H1 (cell line): ENCODE measurements around the gene ODF4. TPM values are rescaled to one million over a fixed set of nuclear protein-coding genes. Genes with fewer than 3 reads are reported as not detected.

ENCODE experiments used
- CTCF ChIA-PET: fragments of 300-600 bp; sonication (Branson Sonifier 250); formaldehyde crosslinking; loops from one replicate; lab custom pipeline; 2021; ENCODE audit not compliant: partially characterized antibody; lab: Charles Lee
- POLR2A ChIA-PET: fragments of 300-600 bp; sonication (Branson Sonifier 250); formaldehyde crosslinking; loops from one replicate; lab custom pipeline; 2021; ENCODE audit warnings: inconsistent platforms; ENCODE audit not compliant: partially characterized antibody; lab: Charles Lee
- DNase-seq, 2 experiments: peaks; one replicate each; pipeline versions ENCODE4 v3.0.0 to v3.0.0-alpha.2; 2010 to 2022; ENCODE audit warnings: low spot score in 2 of 2, low read depth in 1 of 2, mixed read lengths in 1 of 2
- FAIRE-seq: peaks from 2 replicates; lab custom pipeline; 2011; peaks lifted over from hg19 to GRCh38; lab: Jason Lieb, UNC
- H2AFZ ChIP-seq: 2 replicates; pipeline ENCODE4 v1.8.1; 2012; ENCODE audit warnings: low read length, inconsistent platforms
- H2AK5ac ChIP-seq: 2 replicates; pipeline ENCODE4 v1.6.1; 2013; ENCODE audit warnings: low read depth, low read length
- H2BK120ac ChIP-seq: replicated peaks from 2 replicates; pipeline ENCODE3; 2013; ENCODE audit warnings: low read depth, low read length, inconsistent platforms
- H2BK12ac ChIP-seq: 2 replicates; pipeline ENCODE4 v1.6.1; 2013; ENCODE audit warnings: low read depth, low read length
- H2BK15ac ChIP-seq: 2 replicates; pipeline ENCODE4 v1.6.1; 2013; ENCODE audit warnings: low read length
- H2BK20ac ChIP-seq: 2 replicates; pipeline ENCODE4 v1.6.1; 2013; ENCODE audit warnings: low read length
- H2BK5ac ChIP-seq: 2 replicates; pipeline ENCODE4 v1.6.1; 2013; ENCODE audit warnings: low read depth, low read length
- H3K14ac ChIP-seq: 2 replicates; pipeline ENCODE4 v1.6.1; 2013; ENCODE audit warnings: inconsistent platforms; ENCODE audit not compliant: insufficient read length
- H3K18ac ChIP-seq: 2 replicates; pipeline ENCODE4 v1.6.1; 2013; ENCODE audit warnings: low read length; ENCODE audit errors: extremely low read depth
- H3K23ac ChIP-seq: 2 replicates; pipeline ENCODE4 v1.6.1; 2013; ENCODE audit warnings: inconsistent platforms; ENCODE audit not compliant: insufficient read length
- H3K23me2 ChIP-seq: 2 replicates; pipeline ENCODE4 v1.6.1; 2013; ENCODE audit warnings: low read depth, low read length
- H3K27ac ChIP-seq: 2 replicates; pipeline ENCODE4 v1.6.1; 2011; ENCODE audit warnings: low read depth, low read length, inconsistent platforms
- H3K27me3 ChIP-seq, 4 experiments: replicated peaks in 1 of 4; 1 replicate in 1 of 4; 2 replicates in 3 of 4; pipeline versions ENCODE4 v1.6.1 to v1.8.1; 2011 to 2013; ENCODE audit warnings: low read length in 3 of 4, mild to moderate bottlenecking in 3 of 4, inconsistent platforms in 2 of 4, mixed read lengths in 2 of 4, moderate library complexity in 1 of 4; ENCODE audit not compliant: control insufficient read depth in 3 of 4, insufficient read depth in 3 of 4; ENCODE audit errors: extremely low read depth in 1 of 4
- H3K36me3 ChIP-seq, 4 experiments: 2 replicates each; pipeline versions ENCODE4 v1.6.1 to v1.8.1; 2011 to 2013; ENCODE audit warnings: mild to moderate bottlenecking in 4 of 4, low read length in 3 of 4, moderate library complexity in 2 of 4, control low read depth in 1 of 4, inconsistent platforms in 1 of 4; ENCODE audit not compliant: insufficient read depth in 4 of 4, control insufficient read depth in 2 of 4
- H3K4ac ChIP-seq: replicated peaks from 2 replicates; pipeline ENCODE3; 2013; ENCODE audit warnings: low read length, low read depth, mixed read lengths, inconsistent platforms; ENCODE audit not compliant: insufficient read length
- H3K4me1 ChIP-seq, 4 experiments: replicated peaks in 1 of 4; 1 replicate in 1 of 4; 2 replicates in 3 of 4; pipeline versions ENCODE4 v1.6.1 to v1.8.1; 2011 to 2013; ENCODE audit warnings: low read length in 3 of 4, inconsistent platforms in 2 of 4, mixed read lengths in 1 of 4; ENCODE audit not compliant: insufficient read depth in 4 of 4, control insufficient read depth in 3 of 4
- H3K4me2 ChIP-seq, 2 experiments: 2 replicates each; pipeline versions ENCODE4 v1.6.1 to v1.8.1; 2011 to 2013; ENCODE audit warnings: low read depth in 2 of 2, low read length in 2 of 2, control low read depth in 1 of 2, inconsistent platforms in 1 of 2, mild to moderate bottlenecking in 1 of 2; ENCODE audit not compliant: insufficient read depth in 1 of 2
- H3K4me3 ChIP-seq, 4 experiments: fragments of 200-600, 300-600 bp in 1 of 4; sonication (generic), shearing (Covaris generic), sonication (Bioruptor Twin) in 1 of 4; 2 replicates each; pipeline versions ENCODE4 v1.5.1 to v1.8.1; 2011 to 2016; ENCODE audit warnings: low read length in 4 of 4, low read depth in 3 of 4, control low read depth in 2 of 4, inconsistent platforms in 2 of 4, mild to moderate bottlenecking in 2 of 4, mixed read lengths in 1 of 4, moderate library complexity in 1 of 4; ENCODE audit not compliant: insufficient read depth in 2 of 4; ENCODE audit errors: extremely low read depth in 1 of 4
- H3K56ac ChIP-seq: replicated peaks from 2 replicates; pipeline ENCODE3; 2013; ENCODE audit warnings: low read depth, mild to moderate bottlenecking, mixed read lengths, low read length, inconsistent platforms; ENCODE audit not compliant: insufficient read length
- H3K79me1 ChIP-seq: 2 replicates; pipeline ENCODE4 v1.6.1; 2013; ENCODE audit warnings: low read depth, low read length, control low read depth
- H3K79me2 ChIP-seq, 2 experiments: 2 replicates each; pipeline versions ENCODE4 v1.6.1 to v1.8.1; 2012 to 2013; ENCODE audit warnings: low read length in 2 of 2, mild to moderate bottlenecking in 2 of 2, inconsistent platforms in 1 of 2; ENCODE audit not compliant: insufficient read depth in 2 of 2, control insufficient read depth in 1 of 2
- H3K9ac ChIP-seq, 4 experiments: replicated peaks in 1 of 4; 1 replicate in 1 of 4; 2 replicates in 3 of 4; pipeline versions ENCODE4 v1.6.1 to v1.8.1; 2011 to 2013; ENCODE audit warnings: low read depth in 3 of 4, low read length in 3 of 4, control low read depth in 2 of 4, mild to moderate bottlenecking in 2 of 4, moderate library complexity in 2 of 4, inconsistent platforms in 1 of 4; ENCODE audit errors: extremely low read depth in 1 of 4
- H3K9me3 ChIP-seq, 2 experiments: 2 replicates each; pipeline versions ENCODE4 v1.6.1 to v1.8.1; 2012 to 2013; ENCODE audit warnings: mild to moderate bottlenecking in 2 of 2, moderate library complexity in 2 of 2, control low read depth in 1 of 2, inconsistent platforms in 1 of 2, low read depth in 1 of 2, low read length in 1 of 2, mixed read lengths in 1 of 2; ENCODE audit not compliant: insufficient read depth in 2 of 2
- H4K20me1 ChIP-seq, 2 experiments: replicated peaks in 1 of 2; 2 replicates each; pipeline versions ENCODE3 to v1.8.1; 2011 to 2013; ENCODE audit warnings: inconsistent platforms in 2 of 2, low read length in 2 of 2, mild to moderate bottlenecking in 1 of 2; ENCODE audit not compliant: insufficient read depth in 2 of 2, control insufficient read depth in 1 of 2
- H4K5ac ChIP-seq: 2 replicates; pipeline ENCODE4 v1.6.1; 2013; ENCODE audit warnings: low read length, low read depth, mixed read lengths, inconsistent platforms; ENCODE audit not compliant: insufficient read length
- H4K8ac ChIP-seq: 2 replicates; pipeline ENCODE4 v1.8.0; 2013; ENCODE audit warnings: mild to moderate bottlenecking, moderate library complexity, low read length, inconsistent platforms; ENCODE audit not compliant: insufficient read depth; ENCODE audit errors: extremely low read depth
- H4K91ac ChIP-seq: replicated peaks from 2 replicates; pipeline ENCODE3; 2013; ENCODE audit warnings: low read length, mixed read lengths, inconsistent platforms; ENCODE audit not compliant: insufficient read length
- CBX5 ChIP-seq: fragments of 300-800, 300-1000 bp; sonication (generic); IDR thresholded peaks from 2 replicates; pipeline ENCODE4 v1.7.1; 2016; ENCODE audit warnings: antibody characterized with exemption, low read length, low read depth
- CEBPB ChIP-seq: IDR thresholded peaks from 2 replicates; pipeline ENCODE4 v1.6.1; 2012; ENCODE audit warnings: low read depth, low read length
- EGR1 ChIP-seq: IDR thresholded peaks from 2 replicates; pipeline ENCODE4 v1.6.1; 2011; ENCODE audit warnings: low read depth, low read length, borderline replicate concordance
- KDM1A ChIP-seq: fragments of 200-600, 300-600 bp; sonication (generic); IDR thresholded peaks from 2 replicates; pipeline ENCODE4 v1.7.1; 2016; ENCODE audit warnings: mild to moderate bottlenecking, low read length, borderline replicate concordance
- KDM5A ChIP-seq: fragments of 200-600 bp; IDR thresholded peaks from 2 replicates; pipeline ENCODE4 v1.7.1; 2012; ENCODE audit warnings: mild to moderate bottlenecking, low read length, inconsistent platforms, mixed read lengths
- MAFK ChIP-seq: IDR thresholded peaks from 2 replicates; pipeline ENCODE4 v1.6.1; 2012; ENCODE audit warnings: low read depth, mild to moderate bottlenecking, improper control_type of control experiment, low read length
- RAD21 ChIP-seq, 2 experiments: IDR thresholded peaks in 1 of 2; conservative IDR thresholded peaks in 1 of 2; 2 replicates each; pipeline ENCODE4 v1.6.1; 2011; ENCODE audit warnings: low read depth in 2 of 2, low read length in 2 of 2, improper control_type of control experiment in 1 of 2, inconsistent platforms in 1 of 2, mild to moderate bottlenecking in 1 of 2, moderate library complexity in 1 of 2
- RBBP5 ChIP-seq: IDR thresholded peaks from 2 replicates; pipeline ENCODE4 v1.7.1; 2012; ENCODE audit warnings: low read depth, mild to moderate bottlenecking, inconsistent platforms, low read length, moderate library complexity, borderline replicate concordance
- RXRA ChIP-seq: IDR thresholded peaks from 2 replicates; pipeline ENCODE4 v1.6.1; 2011; ENCODE audit warnings: low read depth, mild to moderate bottlenecking, low read length, moderate library complexity; ENCODE audit not compliant: insufficient read depth
- SP4 ChIP-seq: IDR thresholded peaks from 2 replicates; pipeline ENCODE4 v1.6.1; 2012; ENCODE audit warnings: low read length, inconsistent platforms
- TAF1 ChIP-seq: IDR thresholded peaks from 2 replicates; pipeline ENCODE4 v1.6.1; 2011; ENCODE audit warnings: mild to moderate bottlenecking, low read depth, low read length
- WGBS, 2 experiments: shearing (Covaris generic) in 1 of 2; methylation state at CpG; one replicate each; pipeline versions ENCODE4 v1.1.6 to v1.1.7; 2013 to 2015; ENCODE audit warnings: low lambda C conversion rate in 2 of 2, mixed read lengths in 2 of 2, inconsistent platforms in 1 of 2, low coverage in 1 of 2, missing lambda C conversion rate in 1 of 2; ENCODE audit not compliant: insufficient replicate concordance in 2 of 2, insufficient coverage in 1 of 2, insufficient read length in 1 of 2; ENCODE audit errors: extremely low coverage in 1 of 2, missing lambda C conversion rate in 1 of 2; 5-methylcytosine and 5-hydroxymethylcytosine counted together
- polyA plus RNA-seq, 7 experiments: library from polyadenylated mRNA; depleted of rRNA in 3 of 7; stranded (reverse) in 5 of 7; unstranded in 2 of 7; fragments of >200 nt in 5 of 7; fragments of 200-250 nt in 2 of 7; gene quantifications; 1 replicate in 5 of 7; 2 replicates in 1 of 7; 4 replicates in 1 of 7; pipeline versions ENCODE4 v1.2.1 to v1.2.3, GENCODE V29; 2011 to 2013; ENCODE audit warnings: missing spikeins in 2 of 7, mixed read lengths in 2 of 7
- total RNA-seq: library from RNA; stranded (reverse); fragmentation: NEBNext Ultra II Directional; extraction: Animal tissue kit (Norgen Biotek cat#: 25700); gene quantifications from 2 replicates; pipeline ENCODE4 v1.2.1, GENCODE V29; 2021

Gene ODF4
- total and polyA plus RNA-seq, 2 of the 8 experiments (the other 6 are each of a cell fraction or from before 2014, with no cell fraction given), result not detected

DNA sequence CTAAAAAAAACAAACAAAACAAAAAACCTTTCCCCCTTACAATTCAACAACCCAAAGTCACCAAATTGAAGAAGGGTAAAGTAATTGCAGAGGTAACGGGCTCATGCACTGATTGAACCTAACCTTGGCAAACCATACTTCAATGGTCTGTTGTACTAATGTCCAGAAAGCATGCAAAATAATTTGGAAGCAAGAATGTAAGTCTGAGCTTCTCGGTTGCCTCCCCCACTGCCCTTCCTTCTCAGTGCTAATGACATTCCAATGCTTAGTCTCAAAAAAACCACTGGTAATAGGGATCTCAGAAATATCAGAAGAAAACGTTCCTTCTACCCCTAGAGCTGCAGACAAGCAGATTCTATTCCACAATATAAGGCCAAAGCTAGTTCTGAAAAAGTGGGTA lies 21.1 kb downstream of the ODF4 start:
- peak; percentile 66 for FAIRE-seq
- Histone ChIP-seq H4K20me1 (no peaks in the 10 kb centered on the region), H3K4me2 (no peak overlapping the region), H3K23me2 (no peaks in the 10 kb centered on the region; the same call in 1 of the 2 replicates), H2AFZ (no peak overlapping the region), H3K9me3 (no peaks in the 10 kb centered on the region), H3K36me3 (no peaks in the 10 kb centered on the region), H4K8ac (no peak overlapping the region), H2AK5ac (no peak overlapping the region), H3K23ac (no peak overlapping the region), H2BK12ac (no peak overlapping the region), H2BK120ac (no peak overlapping the region), H4K5ac (no peak overlapping the region), H4K91ac (no peak overlapping the region), H3K27me3 (no peaks in the 10 kb centered on the region), H3K4ac (no peak overlapping the region), H3K4me3 (no peak overlapping the region), H2BK20ac (no peak overlapping the region), H3K9ac (no peak overlapping the region), H3K14ac (no peak overlapping the region), H3K18ac (no peak overlapping the region), H2BK5ac (no peak overlapping the region), H3K56ac (no peak overlapping the region), H3K79me2 (no peaks in the 10 kb centered on the region)
- ChIA-PET CTCF (interaction anchor here (0.6 to 2.3 kb wide), 4 partner anchors 16 to 39 kb away, joined by 3 to 8 read pairs (median 4); partner anchors contain the start of gene KRABD2), POLR2A (interaction anchor here (1.3 to 4.0 kb wide), 6 partner anchors 10 to 33 kb away, joined by 4 to 36 read pairs (median 10); partner anchors contain the start of gene KRABD2)
- WGBS, 2 experiments, result 84% methylated on average over 3 of the region's 3 CpGs; no CpG with 5 or more reads in 1 of the 2 experiments
- no peak for DNase-seq
- TF ChIP-seq TAF1 (no peak), SP4 (no peak), RAD21 (IDR thresholded peaks at IDR 0.05 in 1 of 2, conservative IDR thresholded peaks at IDR 0.05 in 1 of 2; ENCODE audit: low read depth in 2 of 2, low read length in 2 of 2) (no peak), CEBPB (no peak), KDM5A (no peak), CBX5 (no peak), MAFK (no peak), RXRA (no peak), RBBP5 (no peak), KDM1A (no peak), EGR1 (no peak)
- TF ChIP-seq, all 59 proteins: peak for 0
- Histone ChIP-seq H2BK15ac (no peak overlapping the region), H3K79me1 (no peaks in the 10 kb centered on the region), H3K27ac (no peak overlapping the region), H3K4me1 (peaks cover 0 to 5% (median 1%) of the 10 kb centered on the region in 4 experiments; a peak in 1 of 7 replicates)
